ENCODE results near the gene SNX1. TPM values are rescaled to one million over a fixed set of nuclear protein-coding genes. Genes with fewer than 3 reads are reported as not detected.

Gene SNX1
- total RNA-seq, 6 experiments from 2014 or later: 40.7 to 71.1 (median 59.8) TPM

DNA sequence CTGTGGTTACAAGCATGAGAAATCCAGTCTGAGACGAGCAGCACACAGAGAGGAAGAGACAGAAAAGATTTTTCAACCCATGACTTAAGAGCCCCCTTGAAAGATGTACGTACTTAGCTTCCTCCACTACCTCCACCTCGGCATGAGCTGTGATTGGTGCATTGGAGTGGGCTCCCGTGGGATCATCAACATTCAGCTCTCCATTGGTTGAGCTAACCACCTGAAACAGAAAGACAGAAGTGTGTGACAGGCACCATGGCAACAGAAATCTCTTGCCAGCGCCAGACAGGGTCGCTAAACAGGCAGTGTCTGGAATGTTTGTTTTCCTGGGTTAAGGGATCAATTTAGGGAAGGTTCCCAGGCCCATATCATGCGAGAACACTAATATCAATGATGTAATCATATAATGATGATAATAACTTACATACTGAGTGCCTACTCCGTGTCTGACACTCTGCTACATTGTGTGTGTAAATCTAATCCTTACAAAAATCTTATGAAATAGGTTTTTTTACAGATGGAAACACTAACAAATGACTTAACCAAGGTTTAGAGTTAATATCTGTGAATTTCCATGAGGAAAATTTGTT is 84.5 kb downstream of the SNX1 start:
- WGBS (ENCODE audit: insufficient coverage, low coverage, low lambda C conversion rate, missing lambda C conversion rate): 73% methylated on average over 8 of the region's 8 CpGs
- no peak for DNase-seq
- TF ChIP-seq, protein P1, sequence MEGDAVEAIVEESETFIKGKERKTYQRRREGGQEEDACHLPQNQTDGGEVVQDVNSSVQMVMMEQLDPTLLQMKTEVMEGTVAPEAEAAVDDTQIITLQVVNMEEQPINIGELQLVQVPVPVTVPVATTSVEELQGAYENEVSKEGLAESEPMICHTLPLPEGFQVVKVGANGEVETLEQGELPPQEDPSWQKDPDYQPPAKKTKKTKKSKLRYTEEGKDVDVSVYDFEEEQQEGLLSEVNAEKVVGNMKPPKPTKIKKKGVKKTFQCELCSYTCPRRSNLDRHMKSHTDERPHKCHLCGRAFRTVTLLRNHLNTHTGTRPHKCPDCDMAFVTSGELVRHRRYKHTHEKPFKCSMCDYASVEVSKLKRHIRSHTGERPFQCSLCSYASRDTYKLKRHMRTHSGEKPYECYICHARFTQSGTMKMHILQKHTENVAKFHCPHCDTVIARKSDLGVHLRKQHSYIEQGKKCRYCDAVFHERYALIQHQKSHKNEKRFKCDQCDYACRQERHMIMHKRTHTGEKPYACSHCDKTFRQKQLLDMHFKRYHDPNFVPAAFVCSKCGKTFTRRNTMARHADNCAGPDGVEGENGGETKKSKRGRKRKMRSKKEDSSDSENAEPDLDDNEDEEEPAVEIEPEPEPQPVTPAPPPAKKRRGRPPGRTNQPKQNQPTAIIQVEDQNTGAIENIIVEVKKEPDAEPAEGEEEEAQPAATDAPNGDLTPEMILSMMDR (IDR thresholded peaks at IDR 0.05): no peak
- TF ChIP-seq POLR2A (IDR thresholded peaks at IDR 0.05): no peak
- Histone ChIP-seq H3K36me3 (no peaks in the 10 kb centered on the region), H3K4me1 (no peaks in the 10 kb centered on the region), H3K4me3 (no peak overlapping the region), H3K27ac (no peak overlapping the region), H3K9me3 (no peaks in the 10 kb centered on the region), H3K27me3 (no peaks in the 10 kb centered on the region)
- ATAC-seq: no peak
- intact Hi-C loops (cut with DNase I): no loop called here

GRCh38 chr15:64182859-64183370 is 87.1 kb downstream of the SNX1 start:
- Histone ChIP-seq H3K4me1 (no peaks in the 10 kb centered on the region), H3K4me3 (no peak overlapping the region), H3K27me3 (no peaks in the 10 kb centered on the region), H3K27ac (no peak overlapping the region), H3K36me3 (no peaks in the 10 kb centered on the region), H3K9me3 (no peaks in the 10 kb centered on the region)
- 79% methylated on average over 4 of the region's 4 CpGs for WGBS (ENCODE audit: insufficient coverage, low coverage, low lambda C conversion rate, missing lambda C conversion rate)
- TF ChIP-seq, protein P1 (IDR thresholded peaks at IDR 0.05): no peak
- no peak for TF ChIP-seq POLR2A (IDR thresholded peaks at IDR 0.05)
- DNase-seq (no peak), ATAC-seq (no peak)
- intact Hi-C loops (cut with DNase I): no loop called here

GRCh38 chr15:64185146-64185911 is 89.5 kb downstream of the SNX1 start:
- no peak overlapping the region for H3K4me3 ChIP-seq
- TF ChIP-seq POLR2A (IDR thresholded peaks at IDR 0.05): no peak
- 97% methylated on average over 6 of the region's 9 CpGs for WGBS (ENCODE audit: insufficient coverage, low coverage, low lambda C conversion rate, missing lambda C conversion rate)
- no peak overlapping the region for H3K27ac ChIP-seq
- intact Hi-C loops (cut with DNase I): no loop called here
- no peaks in the 10 kb centered on the region for H3K4me1 ChIP-seq
- H3K27me3 ChIP-seq: no peaks in the 10 kb centered on the region
- no peaks in the 10 kb centered on the region for H3K36me3 ChIP-seq
- DNase-seq (no peak), ATAC-seq (no peak)
- no peaks in the 10 kb centered on the region for H3K9me3 ChIP-seq

GRCh38 chr15:64187396-64188191 is 91.8 kb downstream of the SNX1 start:
- intact Hi-C loops (cut with DNase I): no loop called here
- WGBS (ENCODE audit: insufficient coverage, low coverage, low lambda C conversion rate, missing lambda C conversion rate): 86% methylated on average over 2 of the region's 2 CpGs

More at GRCh38 chr15:64187396-64188191, 91.8 kb downstream of the SNX1 start:
- Histone ChIP-seq H3K4me1 (no peaks in the 10 kb centered on the region), H3K36me3 (no peaks in the 10 kb centered on the region), H3K27ac (no peak overlapping the region), H3K27me3 (no peaks in the 10 kb centered on the region), H3K4me3 (no peak overlapping the region), H3K9me3 (no peaks in the 10 kb centered on the region)
- DNase-seq (no peak), ATAC-seq (no peak)
- no peak for TF ChIP-seq POLR2A (IDR thresholded peaks at IDR 0.05)
- TF ChIP-seq, protein P1 (IDR thresholded peaks at IDR 0.05): no peak

Small RNA genes within 50 kb of the gene (small RNA-seq; reads per million reads assigned to genes)
- 0 reads per million in 2 experiments for gene RF00019

Other genes starting within 250 kb of the SNX1 start
- gene DAPK2, start 49.5 kb upstream of the SNX1 start, total RNA-seq: 10 to 100 TPM in 1 of 6 experiments, 1 to 10 TPM in 5; 1.5 to 11.5 (median 4.7) TPM
- 100 to 1,000 TPM in 4 of 6 experiments, 10 to 100 TPM in 2; 84.2 to 186 (median 126) TPM for gene CIAO2A, start 2.1 kb upstream of the SNX1 start, total RNA-seq
- gene SNX22, start 55.7 kb downstream of the SNX1 start, total RNA-seq: 1 to 10 TPM in 5 of 6 experiments, under 1 TPM in 1; 0.43 to 4.2 (median 1.6) TPM
- gene PPIB, start 67.0 kb downstream of the SNX1 start, total RNA-seq: 100 to 1,000 TPM; 276 to 535 (median 474) TPM